Hepatocyte (in vitro differentiated cells): ENCODE data around the gene TNNT2. TPM values are rescaled to one million over a fixed set of nuclear protein-coding genes. Genes with fewer than 3 reads are reported as not detected.

ENCODE experiments used
- DNase-seq: peaks from one replicate; pipeline ENCODE4 v3.0.0-alpha.2; 2016; ENCODE audit warnings: low spot score
- H2AFZ ChIP-seq: fragments of 200-600 bp; sonication (generic); 2 replicates; pipeline ENCODE4 v1.6.0; 2016; ENCODE audit warnings: antibody characterized with exemption, mild to moderate bottlenecking
- H3K27ac ChIP-seq: fragments of 200-600 bp; sonication (generic); 2 replicates; pipeline ENCODE4 v1.5.1; 2016; ENCODE audit warnings: mild to moderate bottlenecking
- H3K27me3 ChIP-seq: fragments of 200-600 bp; sonication (generic); 2 replicates; pipeline ENCODE4 v1.6.1; 2016
- H3K36me3 ChIP-seq: fragments of 200-600 bp; sonication (generic); replicated peaks from 2 replicates; pipeline ENCODE4 v1.5.1; 2016; ENCODE audit warnings: low read depth; ENCODE audit not compliant: insufficient read depth
- H3K4me1 ChIP-seq: fragments of 200-600 bp; sonication (generic); 2 replicates; pipeline ENCODE4 v1.5.1; 2016; ENCODE audit warnings: mild to moderate bottlenecking, moderate library complexity; ENCODE audit not compliant: insufficient read depth
- H3K4me2 ChIP-seq: fragments of 200-600 bp; sonication (generic); 2 replicates; pipeline ENCODE4 v1.6.0; 2016
- H3K4me3 ChIP-seq: fragments of 200-600 bp; sonication (generic); 2 replicates; pipeline ENCODE4 v1.5.1; 2016; ENCODE audit warnings: mild to moderate bottlenecking
- H3K79me2 ChIP-seq: fragments of 200-600 bp; sonication (generic); 2 replicates; pipeline ENCODE4 v1.6.0; 2017; ENCODE audit warnings: mild to moderate bottlenecking
- H3K9me2 ChIP-seq: fragments of 200-600 bp; sonication (generic); replicated peaks from 2 replicates; pipeline ENCODE4 v1.6.0; 2017; ENCODE audit warnings: mild to moderate bottlenecking; ENCODE audit not compliant: insufficient read depth
- H3K9me3 ChIP-seq: fragments of 200-600 bp; sonication (generic); 2 replicates; pipeline ENCODE4 v1.5.1; 2016; ENCODE audit warnings: low read depth, mild to moderate bottlenecking
- H4K20me1 ChIP-seq: fragments of 200-600 bp; sonication (generic); 2 replicates; pipeline ENCODE4 v1.6.0; 2016; ENCODE audit warnings: mild to moderate bottlenecking; ENCODE audit not compliant: insufficient read depth, poor library complexity, severe bottlenecking
- CTCF ChIP-seq: fragments of 200-600 bp; sonication (generic); IDR thresholded peaks from 2 replicates; pipeline ENCODE4 v1.5.1; 2016; ENCODE audit warnings: antibody characterized with exemption, mild to moderate bottlenecking; ENCODE audit not compliant: poor library complexity
- EZH2 ChIP-seq: fragments of 200-600 bp; sonication (generic); IDR thresholded peaks from 2 replicates; pipeline ENCODE4 v1.6.1; 2016; ENCODE audit warnings: antibody characterized with exemption, mild to moderate bottlenecking, borderline replicate concordance
- EZH2phosphoT487 ChIP-seq: fragments of 200-600 bp; sonication (generic); IDR thresholded peaks from one replicate; pipeline ENCODE4 v1.6.1; 2018; ENCODE audit warnings: antibody characterized with exemption, mild to moderate bottlenecking, low read depth, moderate library complexity; ENCODE audit not compliant: unreplicated experiment, severe bottlenecking
- WGBS: methylation state at CpG from one replicate; pipeline ENCODE4 v1.1.6; 2016; ENCODE audit warnings: low lambda C conversion rate; ENCODE audit errors: missing lambda C conversion rate; 5-methylcytosine and 5-hydroxymethylcytosine counted together
- polyA plus RNA-seq: library from polyadenylated mRNA; unstranded; fragments of >200 nt; fragmentation: Nextera tagmentation; extraction: Ambion mirVana; gene quantifications from 2 replicates; pipeline ENCODE4 v1.2.1, GENCODE V29; 2016
- total RNA-seq: library from RNA; depleted of rRNA; stranded (reverse); fragments of >200 nt; gene quantifications from 2 replicates; pipeline ENCODE4 v1.2.3, GENCODE V29; 2014

The TNNT2 gene
- total and polyA plus RNA-seq, 2 experiments from 2014 or later: 25.9 to 33.5 TPM

GRCh38 chr1:201363467-201363866 lies 14.0 kb downstream of the TNNT2 start:
- no peaks in the 10 kb centered on the region for H3K9me2 ChIP-seq
- TF ChIP-seq EZH2 (no peak), CTCF (no peak), EZH2phosphoT487 (no peak)
- H3K79me2 ChIP-seq: no peaks in the 10 kb centered on the region

GRCh38 chr1:201362906-201363305 lies 14.6 kb downstream of the TNNT2 start:
- Histone ChIP-seq H3K79me2 (no peaks in the 10 kb centered on the region), H4K20me1 (no peaks in the 10 kb centered on the region), H3K4me3 (no peak overlapping the region), H3K4me2 (no peak overlapping the region), H3K4me1 (no peaks in the 10 kb centered on the region), H3K27ac (no peak overlapping the region), H2AFZ (no peak overlapping the region), H3K9me2 (no peaks in the 10 kb centered on the region), H3K9me3 (no peaks in the 10 kb centered on the region), H3K27me3 (no peaks in the 10 kb centered on the region), H3K36me3 (no peaks in the 10 kb centered on the region)
- DNase-seq: no peak
- WGBS: 95% methylated on average over 3 of the region's 3 CpGs
- TF ChIP-seq EZH2phosphoT487 (no peak), CTCF (no peak), EZH2 (no peak)

More at GRCh38 chr1:201363467-201363866, 14.0 kb downstream of the TNNT2 start:
- no peak overlapping the region for H3K27ac ChIP-seq
- H3K27me3 ChIP-seq: no peaks in the 10 kb centered on the region
- no peaks in the 10 kb centered on the region for H3K36me3 ChIP-seq
- no peaks in the 10 kb centered on the region for H3K9me3 ChIP-seq
- no peak overlapping the region for H2AFZ ChIP-seq
- H3K4me3 ChIP-seq: no peak overlapping the region
- WGBS: 76% methylated on average over 8 of the region's 8 CpGs
- H3K4me1 ChIP-seq: no peaks in the 10 kb centered on the region
- H4K20me1 ChIP-seq: no peaks in the 10 kb centered on the region
- DNase-seq: no peak
- H3K4me2 ChIP-seq: no peak overlapping the region

- 65% methylated on average over 7 of the region's 10 CpGs for WGBS
- peak; percentile 71 for DNase-seq
- Histone ChIP-seq H3K36me3 (no peaks in the 10 kb centered on the region), H3K79me2 (no peaks in the 10 kb centered on the region), H3K9me3 (no peaks in the 10 kb centered on the region), H3K27ac (no peak overlapping the region), H3K4me3 (no peak overlapping the region), H2AFZ (no peak overlapping the region), H3K4me2 (no peak overlapping the region), H3K27me3 (no peaks in the 10 kb centered on the region), H3K4me1 (no peaks in the 10 kb centered on the region), H4K20me1 (no peaks in the 10 kb centered on the region), H3K9me2 (no peaks in the 10 kb centered on the region)
- TF ChIP-seq CTCF: peak; percentile 79
- no peak for TF ChIP-seq EZH2phosphoT487
- no peak for TF ChIP-seq EZH2
These were observed 15.6 kb downstream of the TNNT2 start for GRCh38 chr1:201361652-201362504.
